HG02588 (cell line): Measurements from ENCODE around the gene RUBCN.
"Not testable (repeated sequence)": the region's sequence is repeated elsewhere in the genome, so short reads cannot be mapped to it uniquely, and the experiment has no call there.

Source experiments
- ATAC-seq: cut with Tn5 transposase; IDR thresholded peaks from one replicate; pipeline ENCODE4 v1.9.1; 2021; ENCODE audit warnings: mild to moderate bottlenecking, moderate library complexity; ENCODE audit not compliant: unreplicated experiment

The RUBCN gene

DNA sequence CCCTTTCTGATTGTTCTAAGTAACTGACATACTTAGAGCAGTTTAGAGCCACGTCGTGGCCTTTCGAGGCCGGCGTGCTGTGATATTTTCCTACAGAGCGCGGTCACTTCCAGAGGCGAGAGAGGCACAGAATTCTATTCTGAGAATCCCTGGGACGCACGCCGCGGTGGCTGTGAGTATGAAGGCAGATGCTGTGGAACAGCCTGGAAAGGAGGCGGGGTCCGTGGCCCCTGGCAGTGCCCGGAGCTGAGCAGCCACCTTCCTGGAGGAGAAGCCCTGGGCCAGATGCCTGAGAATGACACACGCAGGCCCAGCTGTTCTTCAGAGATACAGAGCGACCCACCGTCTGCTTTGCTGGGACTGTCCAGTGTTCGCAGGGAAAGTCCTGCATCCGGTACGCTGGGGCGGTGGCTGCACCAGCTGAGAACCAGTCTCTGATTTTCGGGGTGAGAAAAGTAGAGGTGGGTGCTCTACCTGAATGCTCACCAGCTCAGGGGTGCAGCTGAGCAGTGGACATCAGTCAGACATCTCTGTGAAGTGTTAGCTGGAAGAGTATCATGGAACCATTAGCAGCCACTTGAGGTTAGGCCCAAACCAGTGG lies 75.4 kb downstream of the RUBCN start:
- not testable (repeated sequence) for ATAC-seq

DNA sequence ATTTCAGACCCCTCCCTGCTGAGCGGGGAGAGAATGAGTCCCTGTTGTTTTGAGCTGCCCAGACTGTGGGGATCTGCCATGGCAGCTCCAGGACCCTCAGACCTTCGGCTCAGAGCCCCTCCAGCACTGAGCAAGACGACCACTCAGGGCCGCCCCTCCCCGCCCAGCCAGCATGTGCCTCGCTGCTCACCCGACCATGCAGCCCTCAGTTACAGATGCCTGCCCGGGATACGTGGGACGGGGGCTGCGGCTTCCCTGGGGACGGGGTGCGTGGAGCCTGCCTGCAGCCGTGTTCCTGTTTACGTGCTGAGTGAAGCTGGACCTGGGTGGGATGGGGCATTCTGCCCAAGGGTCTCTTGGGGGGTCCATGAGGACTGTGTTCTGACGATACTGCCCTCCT lies 77.0 kb downstream of the RUBCN start:
- not testable (repeated sequence) for ATAC-seq

DNA sequence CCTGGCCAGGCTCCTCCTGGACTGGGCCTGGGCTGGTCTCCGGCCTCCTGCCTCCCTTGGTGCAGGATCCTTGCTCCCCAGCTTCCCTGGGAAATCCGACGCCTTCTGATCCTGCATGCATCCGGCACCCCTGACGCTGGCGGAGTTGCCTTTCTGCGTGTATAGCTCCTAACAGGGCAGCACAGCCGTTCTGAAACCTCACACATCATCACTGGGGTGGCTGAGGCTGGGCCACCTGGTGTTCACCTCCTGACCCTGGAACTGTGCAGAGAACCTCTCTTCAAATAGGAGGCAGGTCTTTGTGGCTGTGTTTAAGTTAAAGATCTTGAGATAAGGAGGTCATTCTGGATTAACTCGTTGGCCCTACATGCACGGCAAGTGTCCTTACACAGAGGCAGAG lies 77.6 kb downstream of the RUBCN start:
- peak; percentile 55 for ATAC-seq

DNA sequence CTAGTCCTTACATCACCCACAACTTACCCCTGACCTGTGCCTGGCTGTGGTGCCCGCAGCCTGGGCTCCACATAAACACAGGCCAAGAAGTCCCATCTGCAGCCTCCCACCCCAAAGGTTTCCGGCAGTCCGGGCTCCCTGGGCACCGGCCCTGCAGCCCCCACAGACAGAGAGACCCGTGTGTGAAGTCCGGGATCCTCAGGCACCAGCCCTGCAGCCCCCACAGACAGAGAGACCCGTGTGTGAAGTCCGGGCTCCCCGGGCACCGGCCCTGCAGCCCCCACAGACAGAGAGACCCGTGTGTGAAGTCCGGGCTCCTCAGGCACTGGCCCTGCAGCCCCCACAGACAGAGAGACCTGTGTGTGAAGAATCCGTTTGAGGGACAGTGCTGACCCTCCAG lies 78.0 kb downstream of the RUBCN start:
- not testable (repeated sequence) for ATAC-seq

DNA sequence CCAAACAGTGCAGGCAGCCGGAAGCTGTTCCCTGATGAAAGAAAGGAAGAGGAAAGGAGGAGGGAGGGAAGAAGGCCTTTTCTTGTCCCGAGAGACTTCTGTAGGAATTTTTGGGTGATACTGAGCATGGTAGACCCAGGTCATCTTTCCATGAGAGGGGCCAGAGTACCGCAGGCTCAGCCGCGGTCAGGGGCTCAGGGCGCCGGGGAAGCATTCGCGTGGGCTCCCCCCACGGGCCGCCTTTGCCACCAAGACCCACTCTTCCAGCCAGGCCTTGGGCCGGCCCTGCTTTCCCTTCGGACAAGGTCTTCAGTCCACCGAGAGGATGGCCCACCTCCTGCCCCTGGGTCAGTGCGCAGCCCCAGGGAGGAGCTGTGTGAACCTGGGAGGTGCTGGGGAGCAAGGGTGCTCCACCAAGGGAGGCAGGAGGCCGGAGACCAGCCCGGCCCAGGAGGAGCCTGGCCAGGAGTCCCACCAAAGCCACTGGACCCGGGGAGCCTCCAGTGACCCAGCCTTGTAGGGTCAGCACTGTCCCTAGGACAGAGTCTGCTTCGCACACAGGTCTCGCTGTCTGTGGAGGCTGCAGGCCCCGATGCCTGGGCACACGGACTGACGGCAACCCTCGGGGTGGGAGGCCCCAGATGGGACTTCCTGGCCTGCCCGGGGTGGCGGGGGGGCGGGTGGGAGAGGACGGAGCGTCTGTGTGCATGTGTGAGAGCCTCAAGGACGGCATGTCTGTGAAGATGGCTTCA lies 79.0 kb downstream of the RUBCN start:
- not testable (repeated sequence) for ATAC-seq

DNA sequence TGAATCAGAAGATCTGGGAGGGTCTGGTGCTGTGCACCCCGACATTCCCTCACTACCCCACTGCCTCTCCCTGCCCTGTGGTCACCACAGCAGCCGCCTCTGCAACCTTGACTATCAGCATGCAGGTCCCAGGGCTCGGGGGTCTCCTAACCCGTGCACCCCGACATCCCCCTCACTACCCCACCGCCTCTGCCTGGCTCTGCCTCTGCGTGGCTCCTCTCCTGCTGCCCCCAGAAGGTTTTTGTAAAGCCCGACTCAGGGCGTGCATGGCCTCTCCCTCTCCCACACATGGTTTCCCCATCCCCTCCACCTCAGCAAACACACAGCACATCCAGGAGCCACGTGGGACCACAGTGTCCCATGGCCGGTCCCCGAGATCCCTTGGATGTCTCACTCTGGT lies 79.7 kb downstream of the RUBCN start:
- not testable (repeated sequence) for ATAC-seq

DNA sequence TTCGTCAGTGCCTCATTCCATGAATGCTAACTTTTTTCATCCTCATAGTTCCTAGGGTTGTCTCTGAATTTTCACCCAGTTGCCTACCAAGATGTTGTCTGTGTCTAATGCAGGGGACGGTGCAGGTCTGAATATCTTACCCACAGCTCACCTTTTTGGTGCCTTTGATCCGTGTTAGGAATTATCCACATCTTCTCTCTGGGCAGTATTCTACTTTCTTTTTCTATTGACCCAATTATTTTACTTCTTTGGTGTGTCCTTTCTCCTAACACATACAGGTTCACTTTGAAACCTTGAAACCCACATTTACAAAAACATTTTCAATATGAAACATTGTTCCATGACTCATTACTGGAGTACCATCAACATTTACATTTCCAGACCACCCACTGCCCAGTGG lies 80.6 kb downstream of the RUBCN start:
- ATAC-seq = not testable (repeated sequence)

DNA sequence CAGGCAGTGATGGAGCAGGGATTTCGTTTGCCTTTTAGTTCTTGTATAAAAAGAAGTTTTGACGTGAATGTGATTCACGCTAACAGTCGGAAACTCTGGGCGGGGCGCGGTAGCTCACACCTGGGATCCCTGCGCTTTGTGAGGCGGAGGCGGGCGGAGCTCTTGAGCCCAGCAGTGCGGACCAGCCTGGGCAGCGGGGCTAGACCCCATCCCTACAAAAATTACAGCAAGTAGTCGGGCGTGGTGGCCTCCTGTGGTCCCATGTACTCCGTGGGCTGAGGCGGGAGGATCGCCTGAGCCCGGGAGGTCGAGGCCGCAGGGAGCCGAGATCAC lies 81.7 kb downstream of the RUBCN start:
- ATAC-seq = peak; percentile 29

DNA sequence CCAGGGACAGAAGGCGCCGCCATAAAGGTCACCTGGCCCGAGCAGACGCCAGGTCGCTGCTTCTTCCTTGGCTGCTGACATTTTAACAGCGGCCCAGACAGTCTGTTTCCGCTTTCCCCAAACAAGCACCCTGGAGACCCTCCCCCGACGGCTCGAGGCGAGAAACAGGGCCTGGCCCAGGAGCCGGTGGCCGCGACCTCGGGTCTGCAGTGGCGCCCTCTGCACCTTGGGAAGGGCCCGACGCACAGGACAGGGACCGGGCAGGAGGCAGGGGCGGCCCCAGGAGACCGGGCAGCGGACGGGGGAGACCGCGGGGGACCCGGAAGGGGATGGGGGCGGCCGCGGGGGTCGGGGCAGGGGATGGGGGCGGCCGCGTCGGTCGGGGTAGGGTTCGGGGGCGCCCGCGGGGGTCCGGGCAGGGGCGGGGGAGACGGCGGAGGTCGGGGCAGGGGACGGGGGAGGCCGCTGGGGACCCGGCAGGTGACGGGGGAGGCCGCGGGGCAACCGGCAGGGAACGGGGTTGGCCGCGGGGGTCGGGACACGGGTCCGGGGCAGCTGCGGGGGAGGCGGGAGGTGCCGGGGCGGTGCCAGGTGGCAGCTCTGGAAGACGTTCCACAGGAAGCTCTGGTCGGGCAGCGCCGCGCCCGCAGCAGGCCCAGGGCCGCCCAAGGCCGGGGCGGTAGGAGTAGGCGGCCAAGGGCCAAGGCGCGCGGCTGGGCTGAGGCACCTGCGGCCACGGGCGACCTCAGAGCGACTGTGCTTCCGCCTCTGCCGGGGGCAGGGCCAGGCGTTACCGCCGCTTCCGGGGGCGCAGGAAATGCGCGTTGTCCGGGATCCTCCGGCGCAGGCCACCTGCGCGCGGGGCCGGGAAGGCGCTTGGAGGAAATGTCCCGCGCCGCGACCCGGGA lies 82.4 kb downstream of the RUBCN start:
- ATAC-seq = peak; percentile 89

DNA sequence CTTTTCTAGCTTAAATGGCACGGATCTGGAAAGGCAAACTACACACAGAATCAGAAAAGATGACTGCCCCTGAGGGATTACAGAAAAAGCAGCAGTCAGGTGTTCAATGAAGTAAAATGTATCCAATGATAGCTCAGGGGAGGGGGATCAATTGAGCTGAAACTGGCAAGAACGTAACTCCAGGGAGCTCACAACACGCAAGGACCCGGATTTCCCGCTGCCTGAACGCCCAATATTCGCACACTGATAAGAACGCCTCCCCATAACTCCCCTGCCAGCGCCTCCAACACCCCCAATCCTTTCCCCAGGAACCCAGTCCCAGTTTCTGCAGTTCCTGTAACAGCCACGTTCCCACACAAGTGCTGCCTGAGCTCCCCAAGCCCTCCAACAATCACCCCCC lies 83.8 kb downstream of the RUBCN start:
- not testable (repeated sequence) for ATAC-seq

DNA sequence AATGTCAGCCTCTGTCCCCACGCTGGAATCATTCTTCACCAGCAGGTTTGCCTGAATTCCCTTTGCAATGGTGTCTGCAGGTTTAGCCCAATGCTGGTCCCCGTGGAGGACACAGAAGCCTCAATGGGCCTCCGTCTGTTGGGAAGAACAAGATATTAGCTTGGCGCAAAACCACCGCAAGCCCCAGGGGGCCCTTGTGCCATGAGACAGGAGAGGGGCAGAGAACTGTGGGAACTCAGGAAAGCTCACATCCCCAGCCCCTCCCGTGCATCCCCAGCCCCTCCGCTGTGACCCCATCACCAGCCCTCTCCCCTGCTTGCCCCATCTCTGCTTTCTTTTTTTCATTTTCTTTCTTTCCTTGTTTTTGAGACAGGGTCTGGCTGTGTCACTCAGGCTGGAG lies 89.1 kb downstream of the RUBCN start:
- ATAC-seq = not testable (repeated sequence)

DNA sequence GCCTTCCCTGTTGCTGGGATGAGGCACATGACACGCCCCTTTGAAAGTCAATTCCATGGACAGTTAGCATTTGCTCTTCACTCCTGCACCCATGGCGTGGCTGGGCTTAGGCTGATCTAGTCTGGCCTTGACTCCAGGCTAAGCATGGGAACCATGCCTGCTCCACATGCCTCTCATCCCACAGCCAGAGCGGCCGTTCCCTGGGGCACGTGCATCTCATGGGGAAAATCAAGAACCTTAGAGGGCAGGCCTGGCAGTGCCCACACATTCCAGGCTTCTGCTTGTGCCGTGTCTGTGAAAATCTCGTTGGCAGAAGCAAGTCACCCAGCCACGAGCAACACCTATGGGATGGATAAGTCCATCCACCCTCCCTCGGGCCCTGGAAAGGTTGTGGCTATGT lies 89.5 kb downstream of the RUBCN start:
- ATAC-seq = not testable (repeated sequence)

DNA sequence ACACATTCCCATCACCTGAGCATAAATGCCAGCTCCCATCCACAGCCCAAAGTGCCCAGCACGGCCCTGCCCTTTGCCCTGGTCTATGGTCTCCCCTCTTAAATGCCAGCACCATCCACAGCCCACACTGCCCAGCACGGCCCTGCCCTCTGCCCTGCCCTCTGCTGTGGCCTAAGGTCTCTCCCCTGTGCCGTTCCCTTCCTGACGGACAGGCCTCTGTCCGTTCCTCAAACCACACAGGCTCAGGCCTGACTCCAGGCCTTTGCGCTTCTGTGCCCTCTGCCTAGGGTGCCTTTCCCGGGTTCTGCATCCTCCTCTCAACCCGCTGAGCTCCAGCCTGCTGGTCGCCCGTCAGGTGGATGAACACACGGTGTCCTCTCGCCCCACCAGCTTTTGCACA lies 90.4 kb downstream of the RUBCN start:
- not testable (repeated sequence) for ATAC-seq

DNA sequence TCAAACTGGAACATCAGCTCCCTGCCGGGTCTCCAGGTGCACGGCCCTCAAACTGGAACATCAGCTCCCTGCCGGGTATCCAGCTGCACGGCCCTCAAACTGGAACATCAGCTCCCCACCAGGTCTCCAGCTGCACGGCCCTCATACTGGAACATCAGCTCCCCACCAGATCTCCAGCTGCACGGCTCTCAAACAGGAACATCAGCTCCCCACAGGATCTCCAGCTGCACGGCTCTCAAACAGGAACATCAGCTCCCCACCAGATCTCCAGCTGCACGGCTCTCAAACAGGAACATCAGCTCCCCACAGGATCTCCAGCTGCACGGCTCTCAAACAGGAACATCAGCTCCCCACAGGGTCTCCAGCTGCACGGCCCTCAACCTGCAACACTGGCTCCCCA lies 99.1 kb downstream of the RUBCN start:
- ATAC-seq = not testable (repeated sequence)

DNA sequence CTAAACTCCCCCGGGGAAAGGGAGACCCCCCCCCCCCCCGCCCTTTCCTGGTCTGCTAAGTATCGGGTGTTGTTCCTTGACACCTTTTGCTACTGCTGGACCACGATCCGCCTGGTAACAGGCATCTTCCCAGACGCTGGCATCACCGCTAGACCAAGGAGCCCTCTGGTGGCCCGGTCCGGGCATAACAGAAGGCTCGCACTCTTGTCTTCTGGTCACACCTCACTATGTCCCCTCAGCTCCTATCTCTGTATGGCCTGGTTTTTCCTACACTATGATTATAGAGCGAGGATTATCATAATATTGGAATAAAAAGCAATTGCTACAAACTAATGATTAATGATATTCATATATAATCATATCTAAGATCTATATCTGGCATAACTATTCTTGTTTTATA lies 104.7 kb downstream of the RUBCN start:
- not testable (repeated sequence) for ATAC-seq

DNA sequence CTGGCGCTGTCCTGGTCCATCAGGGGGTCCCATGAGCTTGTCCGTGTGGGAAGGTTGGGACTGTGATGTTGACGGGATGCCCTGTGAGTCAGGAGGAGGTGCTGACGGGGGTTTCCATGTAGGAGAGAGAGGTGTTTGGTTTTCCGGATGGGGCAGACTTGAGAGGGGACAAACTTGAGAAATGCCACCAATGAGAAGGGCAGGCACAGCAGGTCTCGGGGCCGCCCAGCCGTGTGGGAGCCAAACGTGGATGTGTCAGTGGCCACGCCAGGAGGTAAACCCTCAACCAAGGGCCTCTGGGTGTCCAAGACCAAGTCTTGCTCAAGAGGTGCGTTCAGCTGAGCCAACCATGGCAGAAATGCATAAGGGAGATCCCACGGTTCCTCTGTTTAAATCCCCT lies 105.9 kb downstream of the RUBCN start:
- ATAC-seq = not testable (repeated sequence)

DNA sequence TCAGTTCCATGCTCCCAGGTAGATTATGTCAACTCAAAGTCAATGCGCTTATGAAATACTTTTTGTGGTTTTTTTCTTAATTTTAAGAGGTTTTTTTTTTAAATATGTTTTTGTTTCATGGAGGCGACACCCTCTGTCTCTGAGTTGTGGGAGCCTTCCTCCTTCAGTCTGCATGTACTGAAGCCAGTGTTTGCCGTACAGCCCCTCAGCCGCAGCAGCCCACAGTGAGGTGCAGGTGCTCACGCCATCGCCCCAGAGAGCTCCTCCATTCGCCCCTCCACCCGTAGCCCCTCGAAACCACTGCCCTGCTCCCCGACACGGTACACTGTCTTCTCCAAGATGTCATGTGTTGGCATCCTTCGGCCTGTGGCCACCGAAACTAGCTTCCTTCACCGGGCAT lies 107.4 kb downstream of the RUBCN start:
- not testable (repeated sequence) for ATAC-seq

DNA sequence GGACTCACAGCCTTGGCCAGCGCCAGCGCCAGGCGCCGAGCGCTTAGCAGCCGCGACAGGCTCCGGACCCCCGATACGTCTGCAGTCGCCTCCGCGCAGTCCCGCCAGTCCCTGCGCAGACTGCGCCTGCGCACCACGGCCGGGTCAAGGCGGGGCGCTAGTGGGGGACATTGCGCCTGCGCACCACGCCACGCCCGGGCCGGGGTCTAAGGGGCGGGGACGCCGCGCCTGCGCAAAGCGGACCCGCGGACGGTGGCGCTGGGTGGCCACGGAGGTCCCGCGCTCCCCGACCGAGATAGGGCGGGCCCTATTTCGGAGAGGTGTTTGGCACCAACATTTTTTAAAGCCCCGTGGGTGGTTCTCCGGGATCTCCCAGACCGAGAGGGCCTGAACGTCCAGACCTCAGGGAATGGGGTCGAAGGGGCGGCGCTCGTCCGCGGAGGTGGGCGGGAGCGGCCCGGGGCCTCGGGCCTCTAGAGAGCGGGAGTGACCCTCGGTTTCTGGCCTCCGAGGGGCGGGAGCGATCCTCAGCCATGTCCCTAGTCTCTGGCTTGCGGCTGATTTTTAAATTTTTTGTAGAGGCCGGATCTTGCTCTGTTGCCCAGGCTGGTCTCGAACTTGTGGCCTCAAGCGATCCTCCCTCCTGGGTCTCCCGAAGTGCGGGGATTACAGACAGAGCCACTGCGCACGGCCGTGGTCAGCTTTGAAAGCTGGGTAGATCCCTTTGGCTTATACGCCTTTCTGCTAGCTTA lies 108.8 kb downstream of the RUBCN start:
- peak; percentile 69 for ATAC-seq

DNA sequence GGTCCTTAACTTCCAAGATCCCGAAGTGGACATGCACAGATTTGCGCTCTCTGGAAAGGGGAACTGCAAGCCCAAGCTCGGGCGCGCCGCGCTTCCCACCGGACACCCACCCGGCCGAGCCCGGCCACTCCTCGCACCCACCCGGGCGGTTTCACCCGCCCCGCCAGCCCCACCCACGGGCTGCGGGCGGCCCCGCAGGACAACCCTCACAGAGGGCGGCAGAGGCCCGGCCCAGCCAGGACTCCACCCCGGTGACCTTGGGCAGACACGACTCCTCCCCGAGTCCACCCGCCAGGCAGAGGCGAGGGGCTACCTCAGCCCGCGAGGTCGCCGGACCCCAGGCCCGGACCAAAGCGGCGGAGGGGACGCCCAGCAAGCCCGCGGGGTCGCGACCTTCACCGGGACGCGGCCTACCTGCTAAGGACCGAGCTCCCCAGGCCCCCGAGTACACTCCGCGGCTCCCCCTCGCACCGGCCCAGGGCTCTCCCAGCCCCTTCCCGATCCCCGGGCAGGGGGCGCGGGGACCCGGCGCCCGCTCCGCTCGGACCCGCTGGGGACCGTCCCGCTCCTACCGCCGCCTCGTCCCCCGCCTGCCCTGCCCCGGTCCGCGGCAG lies 109.4 kb downstream of the RUBCN start:
- peak; percentile 41 for ATAC-seq

DNA sequence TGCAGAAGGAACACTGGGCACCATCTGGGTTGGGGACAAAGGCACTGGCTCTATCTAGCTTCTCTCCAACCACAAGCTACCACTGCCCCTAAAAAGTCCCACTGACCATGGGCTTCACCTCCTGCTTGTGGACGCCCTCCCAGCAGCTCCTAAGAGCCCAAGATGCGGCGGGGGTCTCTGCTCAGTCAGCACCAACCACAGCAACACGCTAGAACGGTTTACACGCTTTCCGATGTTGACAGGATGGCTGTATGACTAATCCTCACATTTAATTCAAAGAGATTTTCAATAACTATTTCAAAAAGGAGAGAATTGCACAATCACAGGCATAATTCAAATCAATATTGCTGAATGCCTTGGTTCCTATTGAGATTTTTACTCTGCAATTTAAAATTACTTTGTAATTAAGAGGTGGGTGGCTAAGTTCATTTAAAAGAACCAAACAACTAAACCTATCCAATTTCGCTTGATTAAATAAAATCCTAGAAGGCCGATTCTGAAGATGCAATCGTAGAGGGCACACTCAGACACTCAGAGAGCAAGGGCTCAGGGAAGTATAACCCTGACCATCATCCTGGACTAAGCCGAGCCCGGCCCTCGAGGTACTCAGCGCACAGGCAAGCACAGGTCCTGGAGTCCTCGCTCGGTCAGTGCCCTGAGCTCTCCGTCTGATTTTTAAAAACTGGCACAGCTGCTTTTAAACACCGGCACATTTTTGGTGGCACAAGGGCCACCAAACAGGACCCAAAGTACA lies 110.1 kb downstream of the RUBCN start:
- ATAC-seq = not testable (repeated sequence)
